Prostate gland (tissue), 2 donors: ENCODE measurements around the gene RABIF. TPM values are rescaled to one million over a fixed set of nuclear protein-coding genes. Genes with fewer than 3 reads are reported as not detected.

ENCODE experiments used
- DNase-seq: peaks from one replicate; pipeline ENCODE4 v3.0.0-alpha.2; 2019; ENCODE audit warnings: low spot score
- H3K27ac ChIP-seq, 2 donors: fragments of 200-600 bp; sonication (generic); 2 replicates each; pipeline ENCODE4 v1.5.1; 2017 to 2019
- H3K27me3 ChIP-seq: fragments of 200-600 bp; sonication (generic); replicated peaks from 2 replicates; pipeline ENCODE4 v1.5.1; 2019; ENCODE audit not compliant: insufficient read depth
- H3K36me3 ChIP-seq, 2 donors: fragments of 200-600 bp; sonication (generic); 1 replicate in 1 of 2; 2 replicates in 1 of 2; pipeline versions ENCODE4 v1.5.1 to v1.8.1; 2017 to 2019
- H3K4me1 ChIP-seq: fragments of 200-600 bp; sonication (generic); replicated peaks from 2 replicates; pipeline ENCODE4 v1.5.1; 2019
- H3K4me3 ChIP-seq, 2 donors: fragments of 200-600 bp; sonication (generic); 2 replicates each; pipeline ENCODE4 v1.5.1; 2017 to 2019
- H3K9me3 ChIP-seq: fragments of 200-600 bp; sonication (generic); 2 replicates; pipeline ENCODE4 v1.5.1; 2017
- CTCF ChIP-seq, 4 experiments: fragments of 200-600 bp in 2 of 4; fragments of 450-650 bp in 2 of 4; sonication (generic) in 2 of 4; IDR thresholded peaks; 1 replicate in 3 of 4; 2 replicates in 1 of 4; pipeline ENCODE4 v1.5.1; 2016 to 2019; ENCODE audit warnings: antibody characterized with exemption in 4 of 4, mild to moderate bottlenecking in 2 of 4, moderate library complexity in 2 of 4
- POLR2A ChIP-seq: fragments of 450-650 bp; IDR thresholded peaks from one replicate; pipeline ENCODE4 v1.6.1; 2016; ENCODE audit warnings: antibody characterized with exemption, mild to moderate bottlenecking
- POLR2AphosphoS5 ChIP-seq: sonication (generic); formaldehyde crosslinking; IDR thresholded peaks from one replicate; pipeline ENCODE4 v1.6.1; 2017; ENCODE audit warnings: antibody characterized with exemption
- WGBS: methylation state at CpG from one replicate; pipeline ENCODE4 v1.1.5; 2018; 5-methylcytosine and 5-hydroxymethylcytosine counted together
- intact Hi-C: fragments of 100-400 bp; cut with DNase I; formaldehyde crosslinking; loops from one replicate; pipeline ENCODE4 v1.14.2; 2022
- total RNA-seq, 2 donors: library from RNA; depleted of rRNA; stranded (reverse); fragments of >200 nt; gene quantifications; one replicate each; pipeline ENCODE4 v1.1.0, GENCODE V29; 2016

Gene RABIF
- total RNA-seq, 2 donors from 2014 or later: 6.6 to 14.5 TPM

- DNase-seq: no peak
- no peaks in the 10 kb centered on the region for H3K36me3 ChIP-seq
- H3K27ac ChIP-seq: no peak overlapping the region
- no peaks in the 10 kb centered on the region for H3K4me1 ChIP-seq
- no peaks in the 10 kb centered on the region for H3K27me3 ChIP-seq
- intact Hi-C loops: no loop called here
- 92% methylated on average over 7 of the region's 7 CpGs for WGBS
- no peak overlapping the region for H3K4me3 ChIP-seq
- TF ChIP-seq POLR2AphosphoS5: no peak
- no peak for TF ChIP-seq CTCF (IDR thresholded peaks at IDR 0.05)
- TF ChIP-seq POLR2A: no peak
- H3K9me3 ChIP-seq: no peaks in the 10 kb centered on the region
Observed at GRCh38 chr1:202850593-202851362, 38.2 kb downstream of the RABIF start.

- intact Hi-C loops: no loop called here
- no peaks in the 10 kb centered on the region for H3K27me3 ChIP-seq
- no peak overlapping the region for H3K27ac ChIP-seq
- H3K4me3 ChIP-seq: no peak overlapping the region
- H3K36me3 ChIP-seq: no peaks in the 10 kb centered on the region
- no peaks in the 10 kb centered on the region for H3K9me3 ChIP-seq
- no peak for DNase-seq
- WGBS: 55% methylated on average over 2 of the region's 2 CpGs
- no peak for TF ChIP-seq POLR2A
- no peak for TF ChIP-seq CTCF (IDR thresholded peaks at IDR 0.05)
- no peak for TF ChIP-seq POLR2AphosphoS5
- no peaks in the 10 kb centered on the region for H3K4me1 ChIP-seq
Observed at GRCh38 chr1:202848191-202848542, 40.8 kb downstream of the RABIF start.

DNA sequence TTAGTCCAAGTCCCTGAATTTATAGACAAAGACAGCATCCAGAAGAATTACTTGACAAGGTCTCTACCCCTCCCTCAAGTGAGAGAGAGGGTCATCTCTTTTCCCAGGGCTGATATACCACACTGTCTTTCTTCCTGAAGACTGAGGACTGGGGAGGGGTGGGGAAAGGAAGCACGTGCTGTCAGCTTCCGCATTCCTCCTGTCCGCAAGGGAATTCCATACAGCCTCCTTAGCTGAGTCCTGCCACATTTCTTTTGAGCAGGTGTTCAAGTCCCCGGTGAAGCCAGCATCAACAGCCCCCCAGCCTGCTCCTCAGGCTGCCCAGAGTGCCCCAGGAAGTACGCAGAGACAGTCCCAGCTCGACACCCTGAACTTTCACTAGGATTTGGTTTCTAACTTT is 44.0 kb downstream of the RABIF start:
- no peak for TF ChIP-seq POLR2AphosphoS5
- TF ChIP-seq POLR2A: no peak
- no peak for TF ChIP-seq CTCF (IDR thresholded peaks at IDR 0.05)
- intact Hi-C loops: no loop called here
- Histone ChIP-seq H3K27ac (no peak overlapping the region), H3K9me3 (no peaks in the 10 kb centered on the region), H3K36me3 (no peaks in the 10 kb centered on the region), H3K4me1 (no peaks in the 10 kb centered on the region), H3K27me3 (no peaks in the 10 kb centered on the region), H3K4me3 (no peak overlapping the region)
- 60% methylated on average over 6 of the region's 6 CpGs for WGBS
- DNase-seq: no peak

DNA sequence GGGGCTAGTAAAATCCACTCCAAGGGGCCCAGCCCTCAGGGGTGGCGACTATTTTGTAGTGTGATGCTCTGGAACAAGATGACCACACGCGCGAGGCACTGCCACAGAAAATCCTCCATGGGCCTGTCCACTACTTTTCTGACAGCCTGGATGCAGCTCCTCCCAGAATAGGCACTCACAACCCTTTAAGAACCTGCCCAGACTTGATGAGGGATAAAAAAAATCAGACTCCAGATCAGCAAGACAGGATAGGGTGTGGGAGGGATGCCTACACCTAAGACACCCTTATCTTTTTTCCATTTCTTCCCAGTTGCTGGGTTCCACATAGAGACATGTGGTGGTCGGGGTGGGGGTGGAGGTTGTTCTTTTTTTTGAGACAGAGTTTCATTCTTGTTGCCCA is 44.7 kb downstream of the RABIF start:
- intact Hi-C loops: no loop called here
- H3K4me3 ChIP-seq: no peak overlapping the region
- no peaks in the 10 kb centered on the region for H3K27me3 ChIP-seq
- H3K9me3 ChIP-seq: no peaks in the 10 kb centered on the region
- no peaks in the 10 kb centered on the region for H3K36me3 ChIP-seq
- 86% methylated on average over 5 of the region's 5 CpGs for WGBS
- no peak overlapping the region for H3K27ac ChIP-seq
- H3K4me1 ChIP-seq: no peaks in the 10 kb centered on the region
- TF ChIP-seq POLR2AphosphoS5 (no peak), POLR2A (no peak), CTCF (IDR thresholded peaks at IDR 0.05) (no peak)
- DNase-seq: no peak

GRCh38 chr1:202843081-202843480 is 45.9 kb downstream of the RABIF start:
- no peak for DNase-seq
- intact Hi-C loops: no loop called here
- H3K36me3 ChIP-seq: no peaks in the 10 kb centered on the region
- no peaks in the 10 kb centered on the region for H3K27me3 ChIP-seq
- TF ChIP-seq POLR2A: no peak
- TF ChIP-seq POLR2AphosphoS5: no peak
- no peak for TF ChIP-seq CTCF (IDR thresholded peaks at IDR 0.05)
- no peaks in the 10 kb centered on the region for H3K4me1 ChIP-seq
- WGBS: 84% methylated on average over 11 of the region's 11 CpGs
- H3K4me3 ChIP-seq: no peak overlapping the region
- H3K27ac ChIP-seq: no peak overlapping the region
- no peaks in the 10 kb centered on the region for H3K9me3 ChIP-seq
